SW 1271 (cell line): ENCODE data around the gene CEP72.
"Not testable (repeated sequence)": the region's sequence is repeated elsewhere in the genome, so short reads cannot be mapped to it uniquely, and the experiment has no call there.

ENCODE experiments used
- DNase-seq, 2 experiments: peaks; one replicate each; lab custom pipeline; 2025; lab: John Stamatoyannopoulos, UW

The CEP72 gene

DNA sequence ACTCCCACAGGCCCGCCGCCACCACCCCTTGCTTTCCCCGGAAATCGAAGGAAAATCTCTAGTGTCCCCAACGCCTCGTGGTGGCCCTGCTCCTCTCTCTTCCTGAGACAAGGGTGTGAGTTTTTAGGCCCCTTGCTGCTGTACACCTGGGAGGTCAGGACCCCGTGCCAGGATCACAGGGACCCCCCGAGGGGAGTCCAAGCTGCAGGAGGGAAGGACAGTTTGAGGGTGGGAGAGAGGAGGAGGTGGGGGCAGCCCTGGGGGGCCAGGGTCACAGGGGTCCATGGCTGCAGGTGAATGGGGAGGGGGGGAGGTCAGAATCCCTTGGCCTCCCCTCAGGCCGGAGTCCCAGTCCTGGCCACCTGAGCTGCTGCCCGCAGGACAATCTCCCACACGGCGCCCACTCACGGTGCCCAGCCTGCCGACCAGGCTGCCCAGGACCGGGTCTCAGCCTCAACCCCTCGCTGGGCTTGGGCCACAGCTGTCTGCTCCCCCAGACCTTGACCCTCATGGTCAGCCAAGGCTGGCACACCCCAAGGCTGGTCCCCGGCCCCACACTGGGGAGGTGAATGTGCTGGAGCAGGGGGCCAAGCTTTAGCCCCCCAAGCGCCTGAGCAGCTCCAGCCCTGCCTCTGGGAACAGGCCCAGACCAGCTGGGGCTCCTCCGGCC is 61.2 kb downstream of the CEP72 start:
- no peak for DNase-seq

DNA sequence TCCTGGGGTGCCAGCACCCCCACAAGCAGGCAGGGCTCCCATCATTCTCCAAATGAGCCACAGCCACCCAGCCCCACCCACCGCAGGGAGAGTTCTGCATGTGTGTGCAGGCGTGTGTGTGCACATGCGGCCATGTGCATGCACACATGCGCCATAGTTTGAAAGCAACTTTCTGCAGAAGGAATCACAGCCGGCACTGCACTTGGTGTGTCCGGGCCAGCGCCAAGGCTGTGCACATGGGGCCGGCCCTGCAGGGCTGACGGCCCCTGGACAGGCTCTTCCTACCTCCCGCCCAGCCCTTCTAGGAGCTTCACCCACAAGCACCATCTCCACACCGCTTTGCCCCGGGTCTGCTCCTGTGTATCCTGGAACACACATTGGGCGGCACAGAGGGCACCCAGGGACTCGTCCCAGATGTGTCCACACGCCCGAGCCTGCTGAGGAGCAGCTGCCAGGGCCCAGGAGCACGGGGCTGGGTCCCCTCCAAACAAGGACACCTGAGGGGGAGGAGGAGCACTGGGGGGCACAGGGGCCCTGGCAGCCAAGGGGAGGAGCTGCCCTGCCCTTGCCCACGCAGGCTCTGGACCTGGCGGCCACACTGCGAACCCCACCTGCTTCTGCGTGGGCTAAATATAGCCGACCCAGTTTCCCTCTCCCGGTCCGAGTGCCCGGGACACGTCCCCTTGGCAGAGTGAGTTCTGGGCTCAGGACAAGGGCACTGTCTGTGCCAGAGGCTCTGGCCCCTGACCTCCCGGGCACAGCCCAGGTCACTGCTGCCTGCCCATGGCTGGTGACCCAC is 61.9 kb downstream of the CEP72 start:
- DNase-seq, result no peak

GRCh38 chr5:674630-675011 is 62.5 kb downstream of the CEP72 start:
- peak in 1 of 2 experiments; percentile 44 for DNase-seq

DNA sequence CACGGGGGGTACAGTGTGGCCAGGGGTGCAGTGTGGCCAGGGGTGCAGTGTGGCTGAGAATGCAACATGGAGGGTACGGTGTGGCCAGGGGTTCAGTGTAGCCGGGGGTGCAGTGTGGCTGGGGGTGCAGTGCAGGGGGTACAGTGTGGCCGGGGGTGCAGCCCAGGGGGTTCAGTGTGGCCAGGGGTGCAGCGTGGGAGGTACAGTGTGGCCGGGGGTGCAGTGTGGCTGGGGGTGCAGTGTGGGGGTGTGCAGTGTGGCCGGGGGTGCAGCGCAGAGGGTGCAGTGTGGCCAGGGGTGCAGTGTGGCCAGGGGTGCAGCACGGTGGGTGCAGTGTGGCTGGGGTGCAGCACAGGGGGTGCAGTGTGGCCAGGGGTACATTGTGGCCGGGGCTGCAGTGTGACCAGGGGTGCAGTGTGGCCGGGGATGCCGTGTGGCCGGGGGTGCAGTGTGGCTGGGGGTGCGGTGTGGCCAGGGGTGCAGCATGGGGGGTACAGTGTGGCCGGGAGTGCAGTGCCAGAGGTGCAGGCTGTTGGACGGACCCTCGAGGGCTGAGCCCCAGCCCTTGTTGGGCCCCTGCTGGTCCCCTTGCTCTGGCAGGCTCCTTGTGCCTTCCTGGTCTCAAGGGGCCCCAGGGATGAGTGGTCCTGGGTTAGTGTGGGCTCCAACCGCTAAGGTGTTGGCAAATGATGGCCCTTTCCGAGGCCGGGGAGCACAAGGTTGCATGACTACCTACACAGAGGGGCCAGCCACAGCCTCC is 63.2 kb downstream of the CEP72 start:
- DNase-seq, result no peak

- DNase-seq, result no peak
Observed at GRCh38 chr5:675871-676698, 63.9 kb downstream of the CEP72 start.

GRCh38 chr5:676699-677076 is 64.5 kb downstream of the CEP72 start:
- no peak for DNase-seq

DNA sequence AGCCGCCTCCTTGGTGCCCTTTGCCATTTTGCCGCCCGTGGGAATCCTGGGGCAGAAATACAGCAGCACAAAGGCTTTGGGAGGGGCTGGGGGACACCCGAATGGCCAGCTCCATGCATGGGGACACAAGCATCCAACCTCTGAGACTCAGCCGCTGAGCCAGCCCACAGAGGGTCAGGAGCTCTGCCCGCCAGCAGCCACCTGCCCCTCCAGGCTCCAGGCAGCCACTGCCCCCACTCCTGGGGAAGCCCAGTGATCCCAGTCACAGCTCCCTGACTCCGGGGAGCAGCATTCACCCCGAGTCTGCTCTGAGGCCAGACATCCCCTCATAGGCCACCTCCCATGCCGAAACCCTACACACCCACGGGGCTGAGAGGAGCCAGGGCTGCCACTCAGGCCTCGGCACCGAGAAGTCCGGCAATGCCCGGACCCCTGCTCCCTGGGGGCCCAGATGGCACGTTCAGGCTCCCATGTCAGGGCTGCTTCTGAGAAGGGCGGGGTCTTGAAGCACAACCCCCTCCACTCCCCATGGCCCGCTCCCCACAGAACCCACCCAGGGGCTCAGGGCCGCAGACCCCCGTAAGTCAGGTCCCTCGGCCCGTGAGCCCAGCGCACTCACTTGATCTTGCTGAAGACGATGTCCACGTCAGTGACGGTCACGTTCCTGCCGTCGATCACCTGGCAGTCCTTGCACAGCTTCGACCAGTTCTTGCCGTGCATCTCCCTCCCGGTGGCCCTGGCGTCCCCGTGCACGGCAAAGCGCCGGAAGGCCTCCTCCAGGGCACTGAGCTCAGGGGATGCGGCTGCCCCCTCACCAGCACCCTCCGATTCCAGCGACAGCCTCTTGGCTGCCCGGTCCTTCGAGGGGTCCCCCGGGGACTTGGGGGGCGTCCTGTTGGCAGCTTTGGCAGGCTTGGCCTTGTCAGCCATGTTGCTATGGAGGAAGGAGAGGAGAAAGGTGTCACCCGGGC is 65.3 kb downstream of the CEP72 start:
- DNase-seq, result no peak

DNA sequence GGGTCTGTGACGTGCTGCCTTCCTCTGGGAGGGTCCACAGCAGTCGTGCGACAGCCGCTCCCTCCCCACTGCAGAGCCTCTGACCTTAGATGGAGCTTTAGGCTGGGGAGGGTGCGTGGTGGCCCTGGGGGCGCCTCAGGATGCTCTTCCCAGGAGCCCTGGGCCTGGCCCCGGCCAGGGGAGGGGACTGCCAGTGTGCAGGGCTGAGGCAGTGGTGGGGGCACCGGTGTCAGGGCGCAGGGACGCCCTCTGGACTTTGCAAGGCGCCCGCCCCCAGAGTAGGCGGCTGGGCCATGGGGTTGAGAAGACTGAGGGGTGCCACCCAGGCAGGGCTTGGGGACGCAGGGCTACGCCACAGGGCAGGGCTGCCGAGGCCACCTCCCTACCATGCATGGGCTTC is 66.4 kb downstream of the CEP72 start:
- DNase-seq, result not testable (repeated sequence)

DNA sequence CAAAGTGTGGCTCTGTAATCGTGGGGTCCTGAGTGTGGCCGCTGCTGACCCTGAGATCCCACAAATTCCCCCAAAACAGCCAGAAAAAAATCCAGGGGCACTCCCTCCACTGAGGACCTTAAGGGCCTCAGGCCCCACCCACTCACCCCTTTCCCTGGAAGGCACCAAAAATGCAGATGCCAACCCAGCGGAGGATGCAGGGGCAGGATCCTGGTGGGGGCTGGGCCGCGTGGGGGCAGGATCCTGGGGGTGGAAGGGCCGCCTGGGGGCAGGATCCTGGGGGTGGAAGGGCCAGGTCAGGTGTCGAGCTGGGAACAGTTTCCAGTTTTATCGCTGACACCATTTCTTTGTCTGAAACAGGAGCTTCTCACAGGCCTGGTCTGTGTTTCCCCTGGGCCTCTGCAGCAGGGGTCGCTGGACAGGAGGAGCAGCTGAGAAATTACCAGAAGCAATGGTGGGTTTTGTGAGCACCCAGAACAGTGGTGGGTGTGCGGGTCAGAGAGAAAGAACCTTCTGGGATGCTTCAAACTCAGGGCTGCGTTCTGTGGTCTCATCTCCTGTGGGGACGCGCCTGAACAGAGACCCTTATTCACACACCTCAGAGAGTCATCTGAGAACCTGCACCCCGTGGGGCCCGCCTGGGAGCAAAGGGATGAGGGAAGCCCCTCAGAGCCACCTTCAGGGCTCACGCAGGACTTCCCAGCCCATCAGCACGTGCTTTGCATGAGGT is 67.2 kb downstream of the CEP72 start:
- DNase-seq, result not testable (repeated sequence)

DNA sequence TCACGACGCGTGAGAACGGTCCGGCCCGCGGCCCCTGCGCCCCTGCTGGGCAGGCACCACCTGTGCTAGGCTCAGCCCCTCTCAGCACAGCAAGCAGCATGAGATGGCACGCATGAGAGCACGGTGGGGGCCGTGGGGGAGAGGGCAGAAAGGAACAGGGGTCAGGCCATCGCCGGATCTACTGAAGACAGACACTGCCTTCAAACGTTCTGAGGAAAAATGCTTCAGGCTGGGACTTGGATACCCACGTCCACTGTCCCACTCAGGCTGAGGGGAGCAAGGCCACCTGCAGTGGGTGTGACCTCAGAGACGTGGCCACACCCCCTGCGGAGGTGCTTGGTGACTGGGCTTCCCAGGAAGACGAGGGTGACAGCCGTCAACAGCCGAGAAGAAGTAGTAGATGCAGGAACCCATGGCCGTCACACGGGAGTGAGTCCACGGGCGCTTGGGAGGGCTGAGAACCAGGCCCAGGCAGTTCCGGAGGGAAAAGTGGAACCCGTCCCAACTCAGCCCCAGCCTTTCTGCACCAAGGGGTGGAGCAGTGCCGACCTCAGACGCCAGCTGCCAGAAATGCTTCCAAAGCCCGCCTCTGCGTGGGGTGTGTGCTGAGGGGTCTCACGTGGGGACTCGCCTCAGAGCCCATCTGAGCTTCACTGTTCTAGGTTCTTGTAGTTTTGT is 68.1 kb downstream of the CEP72 start:
- DNase-seq, result not testable (repeated sequence)

- not testable (repeated sequence) for DNase-seq
Observed at GRCh38 chr5:680836-681235, 68.7 kb downstream of the CEP72 start.

- DNase-seq, result not testable (repeated sequence)
Observed at GRCh38 chr5:681317-682191, 69.4 kb downstream of the CEP72 start.

GRCh38 chr5:682216-682615 is 70.1 kb downstream of the CEP72 start:
- DNase-seq, result not testable (repeated sequence)

DNA sequence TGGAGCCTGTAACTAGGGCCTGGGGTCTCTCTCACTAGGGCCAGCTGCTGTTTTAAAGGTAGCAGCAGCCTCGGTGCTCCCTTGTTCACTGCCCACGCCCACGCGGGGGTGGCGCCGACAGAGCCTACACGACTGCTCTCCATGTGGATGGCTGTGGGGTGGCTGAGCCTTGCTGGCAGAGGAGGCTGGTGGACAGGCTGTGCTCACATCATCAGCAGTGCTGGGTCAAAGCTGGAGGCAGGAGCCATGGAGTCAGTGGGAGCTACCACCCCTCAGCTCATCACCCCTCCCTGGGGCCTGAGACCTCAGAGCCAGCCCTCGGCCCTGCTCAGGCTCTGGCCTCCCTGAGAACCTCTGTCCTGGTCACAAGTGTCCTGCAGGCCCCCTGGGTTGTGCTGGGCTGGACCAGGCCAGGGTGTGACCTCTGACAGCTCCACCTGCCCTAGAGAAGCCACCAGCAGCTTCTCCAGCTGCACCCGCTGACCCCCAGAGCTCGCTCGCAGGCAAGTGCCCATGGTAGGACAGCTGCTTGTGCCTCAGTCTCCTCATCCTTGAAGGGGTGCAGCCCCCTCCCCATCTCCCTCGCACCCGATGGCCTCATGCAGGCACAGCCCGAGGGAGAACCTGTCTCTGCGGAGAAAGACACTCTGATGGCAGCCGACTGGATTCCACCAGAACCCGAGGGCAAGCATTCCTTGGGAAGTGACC is 70.7 kb downstream of the CEP72 start:
- not testable (repeated sequence) for DNase-seq

GRCh38 chr5:683551-684481 is 71.7 kb downstream of the CEP72 start:
- no peak for DNase-seq

GRCh38 chr5:684751-685216 is 72.6 kb downstream of the CEP72 start:
- DNase-seq, result no peak
